RWPE1 (cell line): ENCODE results near the gene BFSP1.

Source experiments
- CTCF ChIA-PET: fragments of 350-600 bp; sonication (Branson Sonifier 250); formaldehyde crosslinking; extraction: SDS; loops from one replicate; lab custom pipeline; 2021; lab: Yijun Ruan, JAX
- POLR2A ChIA-PET: fragments of 400-600 bp; formaldehyde crosslinking; extraction: SDS; loops from one replicate; lab custom pipeline; 2020; ENCODE audit warnings: antibody characterized with exemption; ENCODE audit not compliant: low non-redundant PET; lab: Yijun Ruan, JAX
- DNase-seq: peaks from one replicate; pipeline ENCODE4 v3.0.0; 2012; ENCODE audit warnings: low spot score
- H3K27ac ChIP-seq: fragments of 450-650 bp; 2 replicates; pipeline ENCODE4 v1.5.1; 2017
- CTCF ChIP-seq: fragments of 450-650 bp; conservative IDR thresholded peaks from 2 replicates; pipeline ENCODE4 v1.5.1; 2017; ENCODE audit warnings: low read depth, mild to moderate bottlenecking

BFSP1 gene

DNA sequence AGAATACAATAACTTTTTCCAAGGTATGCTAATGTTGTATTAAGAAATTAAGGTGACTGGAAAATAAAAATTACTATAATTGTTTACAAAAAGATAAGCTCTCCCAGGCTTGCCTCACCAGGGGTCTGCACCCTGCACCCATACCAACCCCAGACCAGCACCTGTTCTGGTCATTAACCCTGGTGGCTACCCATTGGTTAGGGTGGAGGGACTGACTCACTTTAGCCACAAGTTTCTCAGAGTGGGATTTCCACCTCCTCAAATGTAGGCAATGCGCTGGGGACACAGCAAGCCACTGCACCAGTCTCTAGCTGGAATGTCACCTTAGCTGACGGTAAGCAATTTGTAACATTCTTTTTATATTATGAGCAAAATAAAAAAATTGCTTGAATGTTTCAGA, 83.1 kb downstream of the BFSP1 start:
- no peak for TF ChIP-seq CTCF
- DNase-seq = no peak
- CTCF ChIA-PET = no interaction called here
- no peak overlapping the region for H3K27ac ChIP-seq
- POLR2A ChIA-PET = no interaction called here

- DNase-seq = no peak
- CTCF ChIA-PET = interaction anchor here (1.1 kb wide), 1 partner anchor 15 kb away, joined by 3 read pairs; no protein-coding TSS in a partner anchor
- no peak for TF ChIP-seq CTCF
- no peak overlapping the region for H3K27ac ChIP-seq
- POLR2A ChIA-PET = interaction anchor here (0.6 kb wide), 1 partner anchor 12 kb away, joined by 3 read pairs; no protein-coding TSS in a partner anchor
These were observed 85.0 kb downstream of the BFSP1 start for GRCh38 chr20:17446171-17446570.

GRCh38 chr20:17445543-17445942, 85.6 kb downstream of the BFSP1 start:
- ChIA-PET CTCF (interaction anchor here (0.9 kb wide), 1 partner anchor 14 kb away, joined by 5 read pairs; no protein-coding TSS in a partner anchor), POLR2A (interaction anchor here (0.6 kb wide), 1 partner anchor 13 kb away, joined by 3 read pairs; no protein-coding TSS in a partner anchor)
- TF ChIP-seq CTCF = no peak
- no peak for DNase-seq
- H3K27ac ChIP-seq = no peak overlapping the region

DNA sequence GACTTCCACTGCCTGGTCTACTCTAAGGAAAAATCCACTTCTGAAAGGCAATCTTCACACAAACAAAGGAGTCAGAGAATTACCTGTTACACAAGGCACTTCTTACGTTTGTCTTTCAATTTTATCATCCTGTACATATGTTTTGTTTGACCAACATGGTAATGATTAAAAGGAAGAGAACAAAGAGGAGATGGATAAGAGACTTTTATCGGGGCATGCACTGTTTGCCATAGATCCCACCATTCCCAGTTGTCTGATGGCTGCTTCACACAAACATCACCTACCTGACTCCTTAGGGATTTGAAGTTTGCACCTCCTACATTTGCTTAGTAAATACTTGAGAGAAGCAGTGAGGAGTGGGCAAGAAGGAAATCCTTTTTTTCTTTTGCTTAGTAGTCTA, 87.1 kb downstream of the BFSP1 start:
- CTCF ChIA-PET = no interaction called here
- no peak for TF ChIP-seq CTCF
- no peak for DNase-seq

More for the DNA sequence above, 87.1 kb downstream of the BFSP1 start:
- no peak overlapping the region for H3K27ac ChIP-seq
- POLR2A ChIA-PET = no interaction called here
